Colonic mucosa (tissue), 4 donors: ENCODE results near the gene KRT38. TPM values are rescaled to one million over a fixed set of nuclear protein-coding genes. Genes with fewer than 3 reads are reported as not detected.

Experiments used
- DNase-seq: peaks from one replicate; pipeline ENCODE4 v3.0.0-alpha.2; 2020
- H3K27ac ChIP-seq: fragments of 200-600 bp; one replicate; pipeline ENCODE4 v1.8.0; 2021
- H3K27me3 ChIP-seq: fragments of 200-600 bp; one replicate; pipeline ENCODE4 v1.8.0; 2021
- H3K36me3 ChIP-seq: fragments of 200-600 bp; one replicate; pipeline ENCODE4 v1.8.0; 2021
- H3K4me1 ChIP-seq: fragments of 200-600 bp; one replicate; pipeline ENCODE4 v1.8.0; 2021; ENCODE audit warnings: mild to moderate bottlenecking
- H3K4me3 ChIP-seq: fragments of 200-600 bp; one replicate; pipeline ENCODE4 v1.8.0; 2021
- H3K9ac ChIP-seq, 2 donors: one replicate each; pipeline ENCODE4 v1.7.0; 2013; ENCODE audit warnings: control low read depth in 2 of 2, low read depth in 2 of 2, low read length in 2 of 2
- H3K9me3 ChIP-seq: fragments of 200-600 bp; one replicate; pipeline ENCODE4 v1.8.0; 2021
- intact Hi-C: fragments of 100-400 bp; cut with DNase I; formaldehyde crosslinking; loops from one replicate; pipeline ENCODE4 v1.14.1; 2022
- total RNA-seq, 2 donors: library from RNA; stranded (reverse); fragmentation: NEBNext Ultra II Directional in 1 of 2; extraction: Animal tissue kit (Norgen Biotek cat#: 25700) in 1 of 2; gene quantifications; one replicate each; pipeline ENCODE4 v1.2.1, GENCODE V29; 2021
- TF ChIP-seq, protein P1 (sequence below): fragments of 200-600 bp; IDR thresholded peaks from one replicate; pipeline ENCODE4 v1.8.0; 2022; ENCODE audit warnings: antibody characterized with exemption, mild to moderate bottlenecking
- donor health status: healthy.
- donor health status: DM: no; HTN: no; CAD: no.
- donor health status: DM: no; HTN: no; CAD: no.

The KRT38 gene
- total RNA-seq, 2 donors from 2014 or later = not detected

DNA sequence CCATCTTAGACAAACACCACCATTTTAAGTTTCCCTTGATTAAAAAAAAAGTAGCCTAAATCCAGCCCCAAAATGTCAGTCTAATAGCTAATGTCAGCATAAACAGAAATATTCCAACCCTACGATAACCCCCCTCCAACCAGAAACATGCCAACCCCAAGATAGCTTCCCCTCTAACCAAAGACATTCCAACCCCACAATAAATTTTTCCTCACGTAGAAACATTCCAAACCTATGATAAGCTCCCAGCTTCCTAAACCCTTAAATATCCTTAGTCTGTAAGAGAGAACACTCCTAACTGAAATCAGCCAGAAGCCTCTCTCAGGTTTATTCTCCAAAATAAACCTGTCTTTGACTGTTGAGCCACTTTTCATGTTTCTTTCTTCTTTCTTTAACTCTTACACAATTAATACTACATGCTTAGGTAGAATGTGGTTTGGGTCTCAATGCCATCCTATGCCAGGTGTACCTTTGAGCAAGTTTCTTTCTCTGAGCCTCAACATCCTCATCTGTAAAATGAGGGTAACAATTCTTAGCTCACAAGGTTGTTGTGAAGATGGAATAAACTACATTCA, 10.5 kb upstream of the KRT38 start:
- Histone ChIP-seq H3K27me3 (no peaks in the 10 kb centered on the region), H3K4me3 (no peak overlapping the region), H3K27ac (no peak overlapping the region), H3K36me3 (no peaks in the 10 kb centered on the region), H3K4me1 (no peaks in the 10 kb centered on the region), H3K9me3 (no peaks in the 10 kb centered on the region), H3K9ac (no peak overlapping the region)
- TF ChIP-seq, protein P1, sequence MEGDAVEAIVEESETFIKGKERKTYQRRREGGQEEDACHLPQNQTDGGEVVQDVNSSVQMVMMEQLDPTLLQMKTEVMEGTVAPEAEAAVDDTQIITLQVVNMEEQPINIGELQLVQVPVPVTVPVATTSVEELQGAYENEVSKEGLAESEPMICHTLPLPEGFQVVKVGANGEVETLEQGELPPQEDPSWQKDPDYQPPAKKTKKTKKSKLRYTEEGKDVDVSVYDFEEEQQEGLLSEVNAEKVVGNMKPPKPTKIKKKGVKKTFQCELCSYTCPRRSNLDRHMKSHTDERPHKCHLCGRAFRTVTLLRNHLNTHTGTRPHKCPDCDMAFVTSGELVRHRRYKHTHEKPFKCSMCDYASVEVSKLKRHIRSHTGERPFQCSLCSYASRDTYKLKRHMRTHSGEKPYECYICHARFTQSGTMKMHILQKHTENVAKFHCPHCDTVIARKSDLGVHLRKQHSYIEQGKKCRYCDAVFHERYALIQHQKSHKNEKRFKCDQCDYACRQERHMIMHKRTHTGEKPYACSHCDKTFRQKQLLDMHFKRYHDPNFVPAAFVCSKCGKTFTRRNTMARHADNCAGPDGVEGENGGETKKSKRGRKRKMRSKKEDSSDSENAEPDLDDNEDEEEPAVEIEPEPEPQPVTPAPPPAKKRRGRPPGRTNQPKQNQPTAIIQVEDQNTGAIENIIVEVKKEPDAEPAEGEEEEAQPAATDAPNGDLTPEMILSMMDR = no peak
- no peak for DNase-seq
- intact Hi-C loops = no loop called here

DNA sequence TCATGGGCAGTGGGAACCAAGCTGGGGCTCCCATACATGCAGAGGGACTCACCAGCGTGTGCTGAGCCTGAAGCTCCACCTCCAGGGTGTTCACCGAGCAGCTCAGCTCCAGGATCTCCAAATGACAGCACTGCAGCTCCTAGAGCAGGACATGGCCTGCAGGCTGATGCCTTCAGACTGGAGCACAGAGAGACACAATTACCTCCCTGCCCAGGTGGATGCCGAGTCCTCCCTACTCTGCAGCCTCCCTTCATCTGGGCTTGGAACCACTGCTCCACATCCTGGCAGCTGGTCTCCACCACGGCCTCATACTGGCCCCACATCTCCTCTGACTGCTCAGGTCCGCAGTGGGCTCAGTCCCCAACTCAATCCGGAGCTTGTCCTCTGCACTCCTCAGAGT, 8.2 kb upstream of the KRT38 start:
- Histone ChIP-seq H3K4me3 (no peak overlapping the region), H3K4me1 (no peaks in the 10 kb centered on the region), H3K9me3 (no peaks in the 10 kb centered on the region), H3K27ac (no peak overlapping the region), H3K27me3 (no peaks in the 10 kb centered on the region), H3K36me3 (no peaks in the 10 kb centered on the region), H3K9ac (no peak overlapping the region)
- DNase-seq = no peak
- TF ChIP-seq, protein P1 = no peak
- intact Hi-C loops = no loop called here

DNA sequence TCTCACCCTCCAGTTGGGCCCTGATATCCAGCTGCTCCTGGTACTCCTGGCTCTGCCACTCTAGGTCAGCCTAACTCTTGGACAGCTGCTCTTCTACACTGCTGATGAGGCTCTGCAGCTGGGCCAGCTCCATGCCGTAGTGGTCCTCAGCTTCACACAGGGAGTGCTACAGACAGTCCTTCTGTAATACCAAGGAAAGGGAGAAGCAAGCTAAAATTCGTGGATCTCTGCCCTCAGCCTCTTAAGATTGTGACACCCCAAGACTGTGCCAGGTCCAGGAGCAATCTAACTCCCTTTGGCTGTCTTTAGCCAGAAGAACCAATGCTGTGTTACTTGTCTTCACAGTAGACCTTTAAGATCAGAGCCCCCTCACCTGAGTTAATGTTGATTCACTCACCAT, 7.7 kb upstream of the KRT38 start:
- no peaks in the 10 kb centered on the region for H3K36me3 ChIP-seq
- intact Hi-C loops = no loop called here
- H3K27me3 ChIP-seq = no peaks in the 10 kb centered on the region
- no peak overlapping the region for H3K4me3 ChIP-seq
- no peak overlapping the region for H3K27ac ChIP-seq
- H3K9ac ChIP-seq = no peak overlapping the region
- DNase-seq = no peak
- H3K9me3 ChIP-seq = no peaks in the 10 kb centered on the region
- no peaks in the 10 kb centered on the region for H3K4me1 ChIP-seq
- TF ChIP-seq, protein P1 = no peak

DNA sequence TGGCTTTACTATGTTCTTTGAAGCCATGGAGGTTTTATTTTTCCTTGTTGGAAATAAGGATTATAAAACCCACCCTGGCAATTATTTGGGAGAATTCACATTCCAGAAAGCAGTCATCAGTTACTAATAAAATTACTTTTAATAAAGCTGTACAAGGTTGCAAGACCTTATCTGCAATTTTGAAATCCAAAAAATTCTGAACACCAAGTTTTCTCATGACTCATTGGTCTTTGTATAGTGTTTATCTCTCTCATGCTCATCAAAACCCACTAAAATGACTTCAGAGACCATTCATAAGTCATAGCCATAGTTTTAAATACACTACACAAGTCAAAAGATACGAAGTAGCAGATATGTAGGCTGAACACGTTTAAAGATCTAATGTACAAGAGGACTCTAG, 6.0 kb upstream of the KRT38 start:
- intact Hi-C loops = no loop called here
- TF ChIP-seq, protein P1 = no peak

DNA sequence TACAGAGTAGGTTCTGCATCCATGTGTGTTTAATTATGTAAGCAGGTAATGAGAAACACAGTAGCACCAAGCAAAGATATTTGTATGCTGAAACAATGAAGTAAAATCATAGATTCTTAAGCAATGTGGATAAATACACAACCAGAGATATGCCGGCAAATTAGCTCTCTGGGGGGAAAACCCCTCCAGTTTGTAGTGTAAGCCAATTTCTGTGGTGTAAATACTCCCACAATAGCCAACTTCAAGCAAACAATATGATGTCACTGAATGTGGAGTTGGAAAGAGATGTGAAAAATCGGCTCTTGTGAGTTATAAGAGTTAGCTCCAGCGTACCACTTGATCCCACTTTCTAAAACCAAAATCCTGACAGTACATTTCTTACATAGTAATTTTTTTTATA, 3.9 kb upstream of the KRT38 start:
- intact Hi-C loops = no loop called here
- H3K4me3 ChIP-seq = no peak overlapping the region
- H3K9ac ChIP-seq = no peak overlapping the region
- no peaks in the 10 kb centered on the region for H3K9me3 ChIP-seq
- H3K27ac ChIP-seq = no peak overlapping the region
- no peaks in the 10 kb centered on the region for H3K36me3 ChIP-seq
- TF ChIP-seq, protein P1 = no peak
- no peak for DNase-seq
- H3K4me1 ChIP-seq = no peaks in the 10 kb centered on the region
- H3K27me3 ChIP-seq = no peaks in the 10 kb centered on the region

More for the DNA sequence above, 6.0 kb upstream of the KRT38 start:
- H3K9me3 ChIP-seq = no peaks in the 10 kb centered on the region
- no peak overlapping the region for H3K9ac ChIP-seq
- H3K36me3 ChIP-seq = no peaks in the 10 kb centered on the region
- no peaks in the 10 kb centered on the region for H3K4me1 ChIP-seq
- DNase-seq = no peak
- H3K4me3 ChIP-seq = no peak overlapping the region
- H3K27me3 ChIP-seq = no peaks in the 10 kb centered on the region
- H3K27ac ChIP-seq = no peak overlapping the region
